A204.1 (cell line): Measurements from ENCODE around the gene CFAP299.
"Not testable (repeated sequence)": the region's sequence is repeated elsewhere in the genome, so short reads cannot be mapped to it uniquely, and the experiment has no call there.

Experiments
- FAIRE-seq: peaks from 2 replicates; lab custom pipeline; 2012; peaks lifted over from hg19 to GRCh38; lab: Jason Lieb, UNC

Gene CFAP299

GRCh38 chr4:80730158-80730557 lies 394.6 kb downstream of the CFAP299 start:
- no peak for FAIRE-seq

DNA sequence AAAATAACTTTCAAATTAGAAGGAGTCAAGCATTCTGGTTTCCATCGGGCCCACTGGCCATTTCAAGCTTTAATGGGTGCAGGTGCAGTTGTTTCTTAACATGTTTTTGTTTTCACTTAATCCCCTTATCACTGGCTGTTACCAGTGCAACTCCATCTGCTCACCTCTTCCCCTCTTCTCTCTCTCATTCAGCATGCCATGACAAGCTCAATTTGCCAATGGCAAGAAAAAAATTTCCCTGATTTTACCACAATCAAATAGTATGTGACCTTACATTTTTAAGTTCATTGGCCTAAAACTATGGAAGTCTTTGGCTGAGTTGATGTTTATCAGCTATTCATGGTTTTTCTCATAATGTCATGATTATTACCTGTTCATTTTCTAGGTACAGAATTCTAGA lies 395.9 kb downstream of the CFAP299 start:
- no peak for FAIRE-seq

DNA sequence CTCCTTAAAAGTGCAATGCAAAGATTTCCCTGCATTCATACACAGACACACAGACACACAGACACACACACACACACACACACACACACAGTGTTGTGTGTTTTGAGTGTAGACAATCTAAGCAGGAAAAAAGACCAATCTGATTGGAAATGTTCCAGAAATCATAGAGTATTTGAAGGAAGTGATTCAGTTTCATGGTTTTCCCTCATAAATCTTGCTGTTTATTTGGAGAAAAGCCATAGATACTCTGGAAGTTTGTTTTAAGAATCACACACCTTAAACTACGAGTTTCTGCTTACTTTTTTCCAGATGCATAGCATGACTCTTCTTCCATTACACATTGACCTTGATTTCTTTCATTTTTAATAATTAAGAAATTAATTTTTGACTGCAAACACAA lies 396.5 kb downstream of the CFAP299 start:
- FAIRE-seq: no peak

GRCh38 chr4:80740375-80740774 lies 404.8 kb downstream of the CFAP299 start:
- no peak for FAIRE-seq

- not testable (repeated sequence) for FAIRE-seq
Measured at GRCh38 chr4:80749558-80749957, 414.0 kb downstream of the CFAP299 start.

DNA sequence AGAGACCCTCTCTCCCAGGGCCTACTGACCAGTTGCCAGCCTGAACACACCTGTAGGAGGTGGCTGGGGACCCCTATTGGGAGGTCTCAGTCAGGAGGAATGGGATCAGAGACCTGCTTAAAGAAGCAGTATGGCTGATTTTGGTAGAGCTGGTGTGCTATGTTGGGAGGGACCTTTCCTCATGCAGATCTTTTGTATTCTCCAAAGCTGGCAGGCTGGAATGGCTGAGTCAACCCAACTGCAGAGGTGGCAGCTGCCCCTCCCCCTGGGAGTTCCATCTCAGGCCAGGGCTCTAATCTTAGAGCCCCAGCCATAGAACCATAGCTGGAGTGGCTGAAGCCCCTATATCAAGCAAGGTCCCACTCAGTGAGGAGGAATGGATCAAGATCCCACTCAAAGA lies 415.7 kb downstream of the CFAP299 start:
- no peak for FAIRE-seq

DNA sequence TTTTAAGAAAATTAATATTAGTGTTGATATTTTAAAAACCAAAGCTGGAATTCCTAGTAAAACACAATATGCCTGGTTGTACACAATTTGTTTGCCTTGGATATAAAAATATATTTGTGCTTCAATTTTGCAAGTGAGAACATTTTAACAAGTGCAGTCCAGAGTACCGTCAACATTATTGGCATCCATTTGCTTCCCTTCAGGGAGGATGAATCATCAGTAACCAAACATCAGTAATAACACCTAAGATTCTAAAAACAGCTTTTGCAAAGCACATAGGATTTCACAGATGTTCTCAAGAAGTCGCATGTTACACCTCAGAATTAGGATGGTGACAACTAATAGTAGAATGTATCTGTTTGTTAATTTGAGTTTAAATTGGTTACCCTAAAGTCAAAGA lies 432.4 kb downstream of the CFAP299 start:
- no peak for FAIRE-seq

- FAIRE-seq: no peak
Measured at GRCh38 chr4:80776168-80776567, 440.6 kb downstream of the CFAP299 start.

DNA sequence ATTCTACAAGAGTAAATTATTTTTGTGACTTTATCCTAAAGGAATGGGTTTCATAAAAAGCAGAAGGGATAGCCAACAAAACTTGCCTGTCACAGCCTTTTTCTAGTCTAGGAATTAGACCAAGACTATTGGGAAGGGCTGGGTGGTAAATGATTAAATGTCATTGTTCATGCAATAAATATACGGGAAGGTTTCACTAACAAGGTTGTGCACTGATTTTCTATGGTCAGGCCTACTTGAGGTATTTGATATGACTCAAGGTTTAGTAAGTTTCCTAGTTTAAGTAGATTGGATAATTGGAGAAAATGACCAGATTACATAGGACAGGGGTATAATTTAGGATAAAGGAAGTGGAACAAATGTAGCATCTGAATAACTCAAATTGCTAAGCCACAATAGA lies 445.9 kb downstream of the CFAP299 start:
- FAIRE-seq: no peak

DNA sequence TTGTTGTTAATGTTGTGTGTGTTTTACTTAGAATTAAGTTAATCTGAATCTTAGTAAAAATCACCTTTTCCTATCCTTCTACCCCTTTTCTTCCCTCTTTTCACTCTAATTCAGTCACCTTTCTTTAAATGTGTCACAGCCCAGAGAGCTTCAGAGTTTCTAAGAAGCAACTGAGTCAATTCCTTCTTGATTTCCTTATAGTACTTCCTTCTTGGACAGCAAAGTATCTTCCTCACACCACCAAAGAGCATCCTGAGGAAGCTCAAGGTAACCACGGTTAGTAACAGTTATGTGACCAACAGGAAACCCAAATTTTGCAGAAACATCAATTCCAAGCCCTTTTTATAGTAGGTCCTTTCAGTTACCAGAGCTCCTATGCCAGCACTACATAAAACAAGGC lies 451.8 kb downstream of the CFAP299 start:
- FAIRE-seq: no peak

- no peak for FAIRE-seq
Measured at GRCh38 chr4:80788798-80789197, 453.3 kb downstream of the CFAP299 start.

- FAIRE-seq: no peak
Measured at GRCh38 chr4:80790152-80790551, 454.6 kb downstream of the CFAP299 start.

DNA sequence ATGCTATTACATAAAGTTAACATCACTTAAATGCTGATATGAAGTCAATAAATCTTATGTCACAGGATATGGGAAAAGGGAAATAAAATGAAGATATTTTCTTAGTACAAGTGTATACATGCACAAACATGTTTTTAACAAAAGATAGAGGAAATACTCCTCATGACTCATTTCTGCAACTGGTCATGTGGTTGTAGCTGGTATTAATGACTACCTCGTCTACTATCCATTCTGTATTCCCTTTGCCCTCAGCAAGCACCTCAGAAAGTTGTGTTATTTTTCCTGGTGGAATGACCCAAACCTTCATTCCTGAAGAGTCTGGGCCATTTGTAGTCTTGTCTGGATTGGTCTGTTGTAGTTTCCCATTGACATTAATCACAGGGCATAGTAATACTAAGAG lies 458.1 kb downstream of the CFAP299 start:
- FAIRE-seq: not testable (repeated sequence)

GRCh38 chr4:80798082-80798481 lies 462.6 kb downstream of the CFAP299 start:
- FAIRE-seq: no peak

- FAIRE-seq: not testable (repeated sequence)
Measured at GRCh38 chr4:80800719-80801118, 465.2 kb downstream of the CFAP299 start.

GRCh38 chr4:80803337-80803736 lies 467.8 kb downstream of the CFAP299 start:
- peak; percentile 68 for FAIRE-seq

GRCh38 chr4:80806472-80806871 lies 470.9 kb downstream of the CFAP299 start:
- FAIRE-seq: no peak

DNA sequence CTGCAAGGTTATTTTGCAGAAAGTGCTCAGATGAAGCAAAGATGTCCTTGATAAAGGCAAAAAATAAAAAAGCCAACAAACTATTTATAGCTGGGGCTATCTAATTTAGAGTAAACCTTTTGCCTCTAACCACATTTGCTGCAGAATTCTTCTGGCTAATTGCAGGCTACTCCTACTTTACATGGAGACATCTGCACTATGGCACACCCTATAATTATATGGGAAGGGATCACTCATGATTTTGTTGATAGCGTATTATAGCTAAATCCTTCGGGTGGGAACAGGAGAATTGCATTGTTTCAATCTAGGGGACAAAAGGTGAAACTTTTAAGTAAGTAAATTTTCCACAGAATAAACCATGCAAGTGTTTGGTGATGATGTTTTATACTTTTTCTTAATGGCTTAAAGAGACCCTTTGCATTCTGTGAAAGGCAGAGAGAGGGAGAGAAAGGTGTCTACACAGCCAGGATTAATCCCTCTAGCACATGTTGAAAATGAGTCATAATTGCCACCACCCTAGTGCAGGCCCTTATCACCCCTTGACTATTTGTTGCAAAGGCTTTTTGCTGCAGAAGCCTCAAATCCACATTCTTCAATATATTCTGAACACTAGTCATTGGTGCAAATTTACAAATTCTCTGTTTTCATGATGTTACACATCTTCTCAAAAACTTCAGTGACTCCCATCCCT lies 473.7 kb downstream of the CFAP299 start:
- no peak for FAIRE-seq

DNA sequence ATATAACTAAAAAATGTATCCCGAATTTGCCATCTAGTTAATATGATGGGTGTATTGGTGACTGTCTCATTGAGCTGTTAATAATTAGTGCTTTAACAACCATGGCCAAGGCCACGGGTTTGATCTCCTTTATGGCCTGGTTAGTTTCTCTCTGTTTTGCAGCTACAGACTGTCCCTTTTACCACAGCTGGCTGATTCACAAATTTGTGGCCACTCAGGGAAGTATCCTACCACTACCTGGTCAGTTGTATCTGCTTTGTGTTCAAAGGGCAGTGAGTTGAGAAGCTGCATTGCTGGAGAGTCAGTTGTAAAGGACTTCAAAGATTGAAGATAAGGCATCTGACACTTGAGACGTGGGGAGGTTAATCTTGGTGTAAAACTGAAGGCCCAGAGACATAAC lies 475.9 kb downstream of the CFAP299 start:
- no peak for FAIRE-seq

- FAIRE-seq: no peak
Measured at GRCh38 chr4:80812145-80812544, 476.6 kb downstream of the CFAP299 start.

- FAIRE-seq: no peak
Measured at GRCh38 chr4:80814266-80814665, 478.7 kb downstream of the CFAP299 start.

- no peak for FAIRE-seq
Measured at GRCh38 chr4:80831383-80832361, 496.1 kb downstream of the CFAP299 start.

DNA sequence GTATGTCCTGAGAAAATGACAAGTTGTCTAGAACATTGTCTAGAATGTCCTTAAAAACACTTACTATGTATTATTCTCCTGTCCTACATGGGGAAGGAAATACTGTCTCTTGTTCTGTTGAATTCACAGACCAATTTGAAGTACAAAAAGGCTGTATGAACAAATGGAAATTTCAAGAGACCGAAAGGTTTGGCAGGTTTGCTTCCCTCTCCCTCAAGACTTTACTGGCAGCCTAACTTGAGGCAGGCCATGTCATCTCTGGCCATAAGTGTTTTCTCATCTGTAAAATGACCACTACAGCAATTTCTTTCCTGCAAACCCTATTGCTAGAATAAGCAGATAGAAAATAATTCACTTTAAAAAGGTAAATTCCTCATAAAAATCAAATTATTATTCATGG lies 503.8 kb downstream of the CFAP299 start:
- FAIRE-seq: no peak

DNA sequence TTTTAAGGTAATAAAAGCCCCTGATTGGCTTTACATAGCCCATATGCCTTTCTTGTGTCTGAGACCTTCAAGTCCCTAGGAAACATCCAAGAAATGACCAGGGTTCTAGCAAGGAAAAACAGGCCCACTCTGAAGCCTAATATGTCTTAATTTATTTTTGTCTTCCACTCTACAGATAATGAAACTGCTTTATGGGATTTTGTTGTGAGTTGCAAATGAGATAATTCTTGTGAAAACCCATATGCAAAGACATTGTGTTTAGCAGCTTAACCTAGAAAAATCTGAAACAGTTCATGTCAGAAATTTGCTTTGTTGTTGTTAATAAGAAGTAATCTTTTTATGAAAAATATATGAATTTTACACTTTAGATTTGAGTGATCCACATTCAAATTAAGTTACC lies 504.3 kb downstream of the CFAP299 start:
- FAIRE-seq: no peak
